CD4-positive, alpha-beta T cell treated with Interleukin-12 subunit alpha and Interleukin-12 subunit beta, for 1 hour (primary cell): ENCODE data around the gene ADAMTS13.
A peak's percentile ranks its signal among the peaks of the same experiment; 100 is the strongest.
"Not testable (repeated sequence)": the region's sequence is repeated elsewhere in the genome, so short reads cannot be mapped to it uniquely, and the experiment has no call there.

Experiments
- DNase-seq: peaks from one replicate; pipeline ENCODE4 v3.0.0-alpha.2; 2020

Gene ADAMTS13

DNA sequence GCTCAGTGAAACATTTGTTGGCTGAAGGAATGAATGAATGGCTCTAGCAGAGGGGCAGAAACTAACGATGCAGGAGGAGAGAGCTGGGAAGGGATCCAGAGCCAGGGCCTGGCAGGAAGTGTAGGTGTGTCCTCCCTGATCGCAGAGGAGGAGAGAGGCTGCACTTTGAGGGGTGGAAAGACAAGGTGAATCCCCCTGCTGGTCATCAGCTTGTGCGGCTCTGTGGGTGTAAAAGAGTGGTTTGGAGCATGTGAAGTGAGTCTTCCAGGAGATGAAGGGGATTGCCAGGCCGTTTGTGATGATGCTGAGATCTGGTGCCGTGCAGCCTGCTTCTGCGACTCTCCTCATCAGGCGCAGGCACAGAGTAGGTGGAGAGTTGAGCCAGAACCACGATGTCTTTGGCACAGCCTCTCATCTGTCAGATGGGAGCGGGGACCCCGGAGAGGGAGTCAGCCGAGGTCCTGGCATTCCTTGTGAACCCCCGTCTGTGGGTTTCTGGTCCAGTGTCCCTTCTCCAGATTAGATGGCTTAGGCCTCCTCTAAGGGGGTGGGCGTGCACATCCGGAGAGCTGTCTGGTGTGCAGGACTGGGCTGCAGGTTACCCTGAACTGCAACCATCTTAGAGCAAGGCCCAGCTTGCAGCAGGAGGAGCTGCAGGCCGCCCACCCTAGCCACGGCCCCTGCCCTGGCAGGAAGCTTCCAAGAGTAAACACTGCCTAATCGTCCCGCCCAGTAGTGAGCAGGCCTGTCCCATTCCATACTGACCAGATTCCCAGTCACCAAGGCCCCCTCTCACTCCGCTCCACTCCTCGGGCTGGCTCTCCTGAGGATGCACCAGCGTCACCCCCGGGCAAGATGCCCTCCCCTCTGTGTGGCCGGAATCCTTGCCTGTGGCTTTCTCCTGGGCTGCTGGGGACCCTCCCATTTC is at the start of gene ADAMTS13:
ADAMTS13 (plus strand) TSS at position 753 of the 928 bp plus-strand sequence; CDS start at position 830, 77 bp downstream.
- peak; percentile 24 for DNase-seq

DNA sequence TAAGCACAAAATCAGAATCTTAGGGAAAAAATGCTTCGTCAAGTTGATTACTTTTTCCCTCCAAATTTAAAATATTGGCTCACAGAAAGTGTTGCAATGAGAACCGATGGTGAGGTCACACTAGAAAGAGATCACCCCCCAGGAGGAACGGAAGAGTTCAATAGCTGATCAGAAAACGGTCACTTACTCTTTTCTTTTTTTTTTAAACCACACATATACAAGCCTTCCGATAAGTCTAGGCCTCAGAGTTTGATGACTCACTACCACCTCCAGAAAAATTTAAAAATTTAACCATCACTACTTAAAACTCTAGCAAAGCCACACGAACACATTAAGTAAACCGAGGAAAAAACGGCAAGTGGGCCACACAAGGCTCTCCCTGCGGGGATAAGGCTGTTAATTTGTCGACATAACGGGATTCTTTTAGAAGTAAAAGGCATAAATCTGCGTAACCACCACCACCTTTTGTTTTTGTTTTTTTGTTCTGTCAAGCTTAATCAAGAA is 47.5 kb upstream of the ADAMTS13 start:
- DNase-seq, result peak; percentile 58

DNA sequence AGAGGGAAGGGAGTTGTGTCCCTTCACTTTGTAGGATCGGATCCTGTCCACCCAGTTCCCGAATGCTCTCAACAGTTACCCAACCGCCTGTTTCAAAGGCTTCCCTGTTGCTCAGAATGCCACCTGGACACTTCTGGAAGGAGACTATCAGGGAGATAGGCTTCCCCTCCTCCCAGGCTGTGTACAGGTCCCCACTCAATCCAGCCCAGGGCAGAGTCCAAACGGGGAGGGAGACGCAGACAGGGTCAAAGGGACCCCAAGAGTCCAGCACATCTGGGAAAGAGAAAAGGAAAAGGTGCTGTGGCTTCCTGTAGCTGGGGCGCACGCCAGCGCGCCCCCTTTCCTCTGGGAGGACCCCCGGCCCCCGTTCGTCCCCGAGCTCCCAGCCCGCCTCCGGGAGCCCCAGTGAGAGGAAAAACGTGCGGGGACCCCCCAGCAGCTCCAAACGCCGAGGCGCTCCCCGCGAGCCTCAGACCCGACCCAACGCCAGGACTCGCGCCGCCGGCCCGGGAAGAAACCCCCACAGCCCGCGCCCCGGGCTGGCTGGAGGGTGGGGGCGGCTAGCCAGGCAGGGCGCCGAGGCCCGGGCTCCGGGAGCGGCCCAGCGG is 46.9 kb upstream of the ADAMTS13 start:
- DNase-seq, result peak; percentile 33

DNA sequence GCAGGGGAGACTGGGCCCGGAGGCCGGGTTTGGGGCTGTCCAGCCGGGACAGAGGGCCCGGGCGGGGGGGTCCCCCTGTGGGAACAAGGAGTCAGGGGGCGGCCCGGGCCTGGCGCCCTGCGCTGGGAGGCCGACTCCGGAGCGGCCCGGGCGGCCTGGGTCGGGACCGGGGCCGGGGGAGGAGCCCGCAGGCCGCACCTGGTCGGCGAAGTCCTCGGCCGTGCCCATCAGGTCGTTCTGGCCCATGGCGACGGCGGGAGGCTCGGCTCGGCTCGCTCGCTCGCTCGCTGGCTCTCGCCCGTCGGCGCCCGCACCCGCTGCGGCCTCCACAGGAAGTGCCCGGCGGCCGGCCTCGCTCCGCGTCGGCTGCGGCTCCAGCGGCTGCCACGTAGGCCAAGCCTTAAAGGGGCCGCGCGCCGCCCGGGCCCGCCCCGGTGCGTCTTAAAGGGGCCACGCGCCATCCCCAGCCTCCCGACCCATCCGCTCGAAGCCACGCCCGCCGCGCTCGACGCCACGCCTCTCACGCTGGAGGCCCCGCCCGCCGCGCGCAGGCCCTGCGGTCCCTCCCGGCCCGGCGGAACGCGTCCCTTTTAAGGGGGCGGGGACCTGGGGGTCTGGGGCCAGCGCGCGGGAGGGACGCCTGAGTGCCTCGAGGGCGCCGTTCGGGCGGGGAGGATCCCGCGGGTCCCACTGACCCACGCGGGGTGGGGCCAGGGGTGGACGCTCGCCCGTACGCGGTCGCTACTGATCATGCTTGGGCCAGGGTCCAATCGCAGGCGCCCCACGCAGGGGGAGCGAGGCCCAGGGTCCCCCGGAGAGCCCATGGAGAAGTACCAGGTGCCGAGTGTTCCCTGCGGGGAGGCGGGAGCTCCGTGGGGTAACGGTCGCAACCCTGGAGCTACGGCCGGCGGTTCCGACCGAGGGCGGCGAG is 46.2 kb upstream of the ADAMTS13 start, which contains the start of the genes STKLD1 and SURF4:
STKLD1 (plus strand) TSS at position 643 of the 931 bp plus-strand sequence; CDS start at position 751, 108 bp downstream.
SURF4 (minus strand) TSS at position 337 of the 931 bp plus-strand sequence; CDS start at position 246, 91 bp downstream.
- DNase-seq, result peak; percentile 96

- not testable (repeated sequence) for DNase-seq
Observed at GRCh38 chr9:133377280-133377679, 44.9 kb upstream of the ADAMTS13 start.

DNA sequence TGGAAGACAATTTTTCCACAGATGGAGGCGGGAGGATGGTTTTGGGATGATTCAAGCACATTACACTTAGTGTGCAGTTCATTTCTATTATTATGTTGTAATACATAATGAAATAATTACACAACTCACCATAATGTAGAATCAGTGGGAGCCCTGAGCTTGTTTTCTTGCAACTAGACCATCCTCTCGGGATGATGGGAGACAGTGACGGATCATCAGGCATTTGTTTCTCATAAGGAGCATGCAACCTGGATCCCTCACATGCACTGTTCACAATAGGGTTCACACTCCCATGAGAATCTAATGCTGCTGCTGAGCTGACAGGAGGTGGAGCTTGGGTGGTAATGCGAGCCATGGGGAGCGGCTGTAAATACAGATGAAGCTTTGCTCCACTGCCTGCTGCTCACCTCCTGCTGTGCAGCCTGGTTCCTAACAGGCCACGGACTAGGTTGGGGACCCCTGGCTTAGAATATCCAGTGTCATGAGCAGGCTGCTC is 44.4 kb upstream of the ADAMTS13 start:
- no peak for DNase-seq

DNA sequence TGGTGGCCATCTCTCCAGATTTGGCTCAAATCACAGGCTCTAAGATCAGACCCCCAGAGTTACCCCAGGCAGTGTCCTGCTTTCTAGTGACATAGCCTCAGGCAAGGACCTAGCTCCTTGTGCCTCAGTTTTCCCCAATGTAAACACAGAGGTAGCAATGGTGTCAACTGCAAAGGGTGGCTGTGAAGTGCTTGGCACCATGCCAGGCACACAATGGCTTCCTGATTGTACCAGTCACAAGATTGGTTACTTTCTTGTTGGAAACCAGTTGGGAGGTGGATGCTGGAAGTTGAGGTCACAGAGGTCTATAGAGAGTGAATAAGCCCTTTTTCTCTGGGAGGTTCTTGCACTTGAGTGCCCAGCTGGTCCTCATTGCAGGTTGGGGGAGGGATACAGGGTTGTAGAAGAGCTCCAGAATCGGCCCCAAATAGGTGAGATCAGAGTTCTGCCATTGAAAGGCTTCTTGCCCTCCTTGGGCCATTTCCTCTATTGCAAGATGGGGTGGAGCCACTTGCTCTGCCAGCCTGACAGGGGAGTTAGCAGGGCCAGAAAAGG is 43.7 kb upstream of the ADAMTS13 start:
- DNase-seq, result no peak

DNA sequence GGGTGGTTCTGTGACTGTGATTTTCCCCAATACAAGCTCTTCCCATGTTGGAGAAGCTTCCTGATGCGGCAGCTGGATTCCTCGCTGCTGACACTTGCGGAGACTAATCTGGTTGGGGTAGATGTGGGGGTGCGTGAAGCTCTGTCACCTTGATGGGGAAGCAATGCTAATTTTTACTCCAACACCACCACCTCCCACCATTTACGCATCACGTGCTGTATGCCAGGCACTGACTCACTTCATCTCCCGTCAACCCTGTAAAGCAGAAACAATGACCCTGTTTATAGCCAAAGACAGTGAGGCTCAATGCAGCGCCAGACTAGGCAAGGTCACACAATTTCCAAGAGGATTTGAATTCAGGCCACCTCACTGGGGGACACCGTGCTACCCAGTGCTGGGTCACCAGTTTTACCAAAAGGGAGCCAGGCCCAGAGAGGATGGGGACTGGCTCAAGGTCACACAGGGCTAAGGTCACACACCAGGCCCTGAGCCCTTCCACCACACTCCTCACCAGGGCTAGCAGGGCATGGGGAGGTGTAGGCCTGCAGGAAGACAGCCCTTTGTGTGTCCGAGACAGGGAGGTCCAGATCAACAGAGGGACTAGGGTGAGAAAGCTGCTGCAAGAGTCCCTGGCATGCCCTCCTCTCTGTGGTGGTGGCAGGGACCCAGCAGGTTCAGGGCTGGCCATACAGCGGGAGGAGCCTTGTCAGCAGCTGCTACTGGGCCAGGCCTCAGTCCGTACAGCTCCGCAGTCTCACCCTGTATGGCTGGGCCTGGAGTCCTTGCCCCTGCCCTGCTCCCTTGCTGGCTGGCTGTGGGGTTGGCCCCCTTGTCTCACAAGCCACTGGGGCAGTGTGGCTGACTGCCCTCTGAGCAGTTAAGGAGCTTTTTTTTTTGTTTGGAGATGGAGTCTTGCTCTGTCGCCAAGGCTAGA is 42.7 kb upstream of the ADAMTS13 start:
- no peak for DNase-seq

GRCh38 chr9:133380734-133381133 is 41.4 kb upstream of the ADAMTS13 start:
- DNase-seq, result no peak

DNA sequence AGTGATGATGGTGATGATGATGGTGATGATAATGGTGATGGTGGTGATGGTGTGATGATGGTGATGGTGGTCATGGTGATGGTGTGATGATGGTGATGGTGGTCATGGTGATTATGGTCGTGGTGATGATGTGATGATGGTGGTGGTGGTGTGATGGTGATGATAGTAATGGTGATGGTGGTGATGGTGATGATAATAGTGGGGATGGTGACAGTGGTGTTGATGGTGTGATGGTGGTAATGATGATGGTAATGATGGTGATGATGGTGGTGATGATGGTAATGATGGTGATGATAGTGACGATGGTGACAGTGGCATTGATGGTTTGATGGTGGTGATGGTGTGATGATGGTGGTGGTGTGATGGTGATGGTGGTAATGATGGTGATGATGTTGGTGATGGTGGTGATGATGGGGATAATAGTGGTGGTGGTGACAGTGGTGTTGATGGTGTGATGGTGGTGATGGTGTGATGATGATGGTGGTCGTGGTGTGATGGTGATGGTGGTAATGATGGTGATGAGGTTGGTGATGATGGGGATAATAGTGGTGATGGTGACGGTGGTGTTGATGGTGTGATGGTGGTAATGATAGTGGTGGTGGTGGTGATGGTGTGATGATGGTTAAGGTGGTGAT is 39.5 kb upstream of the ADAMTS13 start:
- no peak for DNase-seq

- DNase-seq, result no peak
Observed at GRCh38 chr9:133383438-133383837, 38.7 kb upstream of the ADAMTS13 start.

GRCh38 chr9:133384736-133385321 is 37.3 kb upstream of the ADAMTS13 start:
- DNase-seq, result no peak

DNA sequence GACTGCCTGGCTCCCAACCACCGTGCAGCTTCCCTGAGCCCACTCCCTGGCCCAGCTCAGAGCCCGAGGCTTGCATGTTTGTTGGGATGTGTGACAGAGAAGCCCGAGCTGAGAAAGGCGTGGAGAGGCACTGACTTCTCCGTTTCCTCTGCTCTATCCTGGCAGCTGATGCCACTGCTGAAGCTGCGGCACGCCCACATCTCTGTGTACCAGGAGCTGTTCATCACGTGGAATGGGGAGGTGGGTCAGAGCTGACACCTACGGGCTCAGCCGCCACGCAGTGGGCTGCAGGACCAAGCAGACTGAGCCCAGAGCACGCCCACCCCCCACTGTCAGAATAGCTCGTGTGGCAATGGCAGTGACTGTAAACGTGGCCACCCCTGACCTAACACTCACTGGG is 36.7 kb upstream of the ADAMTS13 start:
- DNase-seq, result no peak

GRCh38 chr9:133386338-133386737 is 35.8 kb upstream of the ADAMTS13 start:
- DNase-seq, result no peak

GRCh38 chr9:133387680-133388079 is 34.5 kb upstream of the ADAMTS13 start:
- no peak for DNase-seq

GRCh38 chr9:133389025-133389557 is 33.1 kb upstream of the ADAMTS13 start:
- no peak for DNase-seq

GRCh38 chr9:133389562-133389961 is 32.6 kb upstream of the ADAMTS13 start:
- DNase-seq, result no peak

DNA sequence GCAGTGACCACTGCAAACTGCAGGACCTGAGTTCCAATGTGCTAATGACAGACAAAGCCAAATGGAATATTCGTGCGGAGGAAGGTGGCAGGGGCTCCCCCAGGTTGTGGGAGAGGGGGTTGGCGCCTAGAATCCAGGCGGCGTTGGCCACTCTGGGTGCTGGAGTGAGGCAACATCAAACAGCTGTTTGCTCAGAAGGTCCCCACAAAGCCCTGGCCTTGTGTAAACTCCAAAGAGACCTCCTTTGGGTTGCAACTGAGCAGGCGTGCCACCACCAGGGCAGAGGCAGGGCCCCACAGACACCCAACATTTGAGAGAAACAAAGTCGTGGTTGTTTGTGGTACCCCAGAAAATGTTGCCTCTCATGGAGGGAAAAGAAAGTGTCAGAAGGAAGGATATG is 31.5 kb upstream of the ADAMTS13 start:
- DNase-seq, result no peak

- not testable (repeated sequence) for DNase-seq
Observed at GRCh38 chr9:133391449-133391848, 30.7 kb upstream of the ADAMTS13 start.

- DNase-seq, result not testable (repeated sequence)
Observed at GRCh38 chr9:133392308-133392707, 29.9 kb upstream of the ADAMTS13 start.
